IMR-90 (cell line): ENCODE measurements around the gene ATP8B4. TPM values are rescaled to one million over a fixed set of nuclear protein-coding genes. Genes with fewer than 3 reads are reported as not detected.

Experiments used
- ATAC-seq: fragments of 200-7000 bp; cut with Tn5 transposase; 2 replicates; pipeline ENCODE4 v1.9.1; 2020; ENCODE audit warnings: low read depth, mild to moderate bottlenecking, moderate library complexity
- BruUV-seq: library from RNA; stranded (reverse); fragments of 400-500 nt; replicated peaks from 2 replicates; lab custom pipeline; 2021; lab: Mats Ljungman, UMichigan
- CTCF ChIA-PET: fragments of 300-600 bp; formaldehyde crosslinking; extraction: SDS; loops from one replicate; lab custom pipeline; 2021; ENCODE audit warnings: antibody characterized with exemption; lab: Yijun Ruan, JAX
- POLR2A ChIA-PET: fragments of 300-600 bp; sonication (Branson Sonifier 250); formaldehyde crosslinking; loops from one replicate; lab custom pipeline; 2022; ENCODE audit warnings: antibody characterized with exemption; ENCODE audit not compliant: unreplicated experiment; lab: Charles Lee
- DNase-seq: peaks from one replicate; pipeline ENCODE4 v3.0.0; 2013
- H2AFZ ChIP-seq: replicated peaks from 2 replicates; pipeline ENCODE3; 2013; ENCODE audit warnings: low read length, mild to moderate bottlenecking; ENCODE audit not compliant: poor library complexity
- H2AK5ac ChIP-seq: 2 replicates; pipeline ENCODE4 v1.6.1; 2013; ENCODE audit warnings: low read depth, low read length, inconsistent platforms
- H2AK9ac ChIP-seq: replicated peaks from 2 replicates; pipeline ENCODE3; 2013; ENCODE audit warnings: mild to moderate bottlenecking, low read depth, low read length, moderate library complexity; ENCODE audit not compliant: poor library complexity
- H2BK120ac ChIP-seq: 2 replicates; pipeline ENCODE4 v1.6.1; 2013; ENCODE audit warnings: low read depth, low read length, inconsistent platforms
- H2BK15ac ChIP-seq: 3 replicates; pipeline ENCODE4 v1.6.1; 2013; ENCODE audit warnings: low read depth, low read length, inconsistent platforms
- H2BK20ac ChIP-seq: 2 replicates; pipeline ENCODE4 v1.6.1; 2013; ENCODE audit warnings: low read depth, mild to moderate bottlenecking, inconsistent platforms, low read length, moderate library complexity
- H2BK5ac ChIP-seq: 2 replicates; pipeline ENCODE4 v1.6.1; 2013; ENCODE audit warnings: mild to moderate bottlenecking, low read depth, low read length, inconsistent platforms; ENCODE audit not compliant: poor library complexity, severe bottlenecking
- H3K14ac ChIP-seq: replicated peaks from 2 replicates; pipeline ENCODE4 v1.6.1; 2013; ENCODE audit warnings: low read depth, low read length, inconsistent platforms
- H3K18ac ChIP-seq: 2 replicates; pipeline ENCODE4 v1.6.1; 2013; ENCODE audit warnings: low read depth, low read length, control low read depth
- H3K23ac ChIP-seq: 2 replicates; pipeline ENCODE4 v1.6.1; 2013; ENCODE audit warnings: low read depth, low read length, inconsistent platforms
- H3K27ac ChIP-seq: 2 replicates; pipeline ENCODE4 v1.5.1; 2013; ENCODE audit warnings: mild to moderate bottlenecking, control low read depth, low read length; ENCODE audit not compliant: insufficient read depth
- H3K27me3 ChIP-seq: 2 replicates; pipeline ENCODE4 v1.6.1; 2013; ENCODE audit warnings: low read length; ENCODE audit not compliant: control insufficient read depth, insufficient read depth
- H3K36me3 ChIP-seq: 2 replicates; pipeline ENCODE4 v1.6.1; 2013; ENCODE audit warnings: low read length, mixed read lengths; ENCODE audit not compliant: control insufficient read depth, insufficient read depth
- H3K4ac ChIP-seq: 2 replicates; pipeline ENCODE4 v1.6.1; 2013; ENCODE audit warnings: low read depth, low read length, inconsistent platforms
- H3K4me1 ChIP-seq: 2 replicates; pipeline ENCODE4 v1.6.1; 2013; ENCODE audit warnings: low read length, mixed read lengths; ENCODE audit not compliant: control insufficient read depth, insufficient read depth
- H3K4me2 ChIP-seq: 2 replicates; pipeline ENCODE4 v1.6.1; 2013; ENCODE audit warnings: low read depth, mild to moderate bottlenecking, control low read depth, low read length, moderate library complexity
- H3K4me3 ChIP-seq: 2 replicates; pipeline ENCODE4 v1.5.1; 2013; ENCODE audit warnings: low read depth, mild to moderate bottlenecking, control low read depth, low read length, moderate library complexity; ENCODE audit not compliant: insufficient read depth
- H3K56ac ChIP-seq: 2 replicates; pipeline ENCODE4 v1.6.1; 2013; ENCODE audit warnings: low read length, inconsistent platforms; ENCODE audit not compliant: insufficient read depth; ENCODE audit errors: extremely low read depth
- H3K79me1 ChIP-seq, 2 experiments: 2 replicates each; pipeline ENCODE4 v1.6.1; 2013; ENCODE audit warnings: low read length in 2 of 2, inconsistent platforms in 1 of 2, low read depth in 1 of 2
- H3K9ac ChIP-seq: 2 replicates; pipeline ENCODE4 v1.6.1; 2013; ENCODE audit warnings: low read depth, low read length, control low read depth
- H3K9me1 ChIP-seq: 2 replicates; pipeline ENCODE4 v1.6.1; 2013; ENCODE audit warnings: low read length, inconsistent platforms; ENCODE audit not compliant: insufficient read depth
- H3K9me3 ChIP-seq: 2 replicates; pipeline ENCODE4 v1.6.1; 2013; ENCODE audit warnings: low read length; ENCODE audit not compliant: control insufficient read depth, insufficient read depth
- H4K20me1 ChIP-seq: 2 replicates; pipeline ENCODE4 v1.6.1; 2013; ENCODE audit warnings: low read length, inconsistent platforms; ENCODE audit not compliant: insufficient read depth
- H4K5ac ChIP-seq: 2 replicates; pipeline ENCODE4 v1.6.1; 2013; ENCODE audit warnings: mild to moderate bottlenecking, low read depth, low read length, control low read depth
- H4K8ac ChIP-seq, 2 experiments: 2 replicates each; pipeline ENCODE4 v1.6.1; 2013; ENCODE audit warnings: low read depth in 2 of 2, low read length in 2 of 2, control low read depth in 1 of 2, inconsistent platforms in 1 of 2
- H4K91ac ChIP-seq: 2 replicates; pipeline ENCODE4 v1.6.1; 2013; ENCODE audit warnings: low read depth, low read length, inconsistent platforms; ENCODE audit not compliant: insufficient read depth
- BHLHE40 ChIP-seq: fragments of 150-350 bp; IDR thresholded peaks from 2 replicates; pipeline ENCODE4 v1.6.1; 2016; ENCODE audit warnings: mild to moderate bottlenecking, low read depth, low read length
- CEBPB ChIP-seq: IDR thresholded peaks from 2 replicates; pipeline ENCODE4 v1.6.1; 2012; ENCODE audit warnings: low read depth, low read length, improper control_type of control experiment
- CHD1 ChIP-seq: IDR thresholded peaks from 2 replicates; pipeline ENCODE4 v1.6.1; 2012; ENCODE audit warnings: low read depth, low read length, improper control_type of control experiment
- CTCF ChIP-seq: conservative IDR thresholded peaks from 2 replicates; pipeline ENCODE4 v1.5.1; 2012; ENCODE audit warnings: mild to moderate bottlenecking, low read depth, low read length, improper control_type of control experiment
- ELK1 ChIP-seq: fragments of 150-350 bp; IDR thresholded peaks from 2 replicates; pipeline ENCODE4 v1.6.1; 2016; ENCODE audit warnings: low read depth, mild to moderate bottlenecking, low read length, moderate library complexity, borderline replicate concordance
- FOS ChIP-seq: fragments of 150-350 bp; IDR thresholded peaks from 2 replicates; pipeline ENCODE4 v1.6.1; 2016; ENCODE audit warnings: low read depth, low read length
- MAFK ChIP-seq: IDR thresholded peaks from 2 replicates; pipeline ENCODE4 v1.6.1; 2012; ENCODE audit warnings: low read depth, low read length, improper control_type of control experiment
- MAZ ChIP-seq: IDR thresholded peaks from 2 replicates; pipeline ENCODE4 v1.6.1; 2012; ENCODE audit warnings: low read depth, mild to moderate bottlenecking, low read length, improper control_type of control experiment, moderate library complexity, borderline replicate concordance
- MXI1 ChIP-seq: IDR thresholded peaks from 2 replicates; pipeline ENCODE4 v1.6.1; 2012; ENCODE audit warnings: low read depth, mild to moderate bottlenecking, low read length, moderate library complexity, borderline replicate concordance
- NFE2L2 ChIP-seq: fragments of 150-350 bp; IDR thresholded peaks from 2 replicates; pipeline ENCODE4 v1.6.1; 2016; ENCODE audit warnings: low read depth, mild to moderate bottlenecking, low read length
- POLR2A ChIP-seq: IDR thresholded peaks from 2 replicates; pipeline ENCODE4 v1.6.1; 2012; ENCODE audit warnings: mild to moderate bottlenecking, low read depth, low read length
- RAD21 ChIP-seq: IDR thresholded peaks from 2 replicates; pipeline ENCODE4 v1.6.1; 2012; ENCODE audit warnings: low read length, improper control_type of control experiment
- RCOR1 ChIP-seq: IDR thresholded peaks from 2 replicates; pipeline ENCODE4 v1.6.1; 2012; ENCODE audit warnings: mild to moderate bottlenecking, low read length, improper control_type of control experiment; ENCODE audit not compliant: insufficient replicate concordance
- RFX5 ChIP-seq: IDR thresholded peaks from 2 replicates; pipeline ENCODE4 v1.8.0; 2012; ENCODE audit warnings: low read depth, mild to moderate bottlenecking, low read length, moderate library complexity
- SMC3 ChIP-seq: fragments of 150-350 bp; IDR thresholded peaks from 2 replicates; pipeline ENCODE4 v1.6.1; 2016; ENCODE audit warnings: low read depth, mild to moderate bottlenecking, antibody characterized with exemption, low read length, moderate library complexity
- USF2 ChIP-seq: fragments of 150-350 bp; IDR thresholded peaks from 2 replicates; pipeline ENCODE4 v1.6.1; 2017; ENCODE audit warnings: mild to moderate bottlenecking, antibody characterized with exemption, low read length, low read depth
- WGBS, 2 experiments: methylation state at CpG; one replicate each; pipeline versions ENCODE4 v1.1.5 to v1.1.7; 2013; ENCODE audit warnings: missing lambda C conversion rate in 2 of 2; ENCODE audit not compliant: insufficient read length in 1 of 2; ENCODE audit errors: extremely low coverage in 2 of 2; 5-methylcytosine and 5-hydroxymethylcytosine counted together
- dilution Hi-C: fragments of 300-500 bp; cut with HindIII; formaldehyde crosslinking; loops from one replicate; pipeline ENCODE4 v1.14.3; 2018; ENCODE audit warnings: low sequenced_read_pairs; ENCODE audit not compliant: unreplicated experiment
- in situ Hi-C: fragments of 300-500 bp; cut with MboI; formaldehyde crosslinking; loops from 3 replicates; pipeline ENCODE4 v1.14.3; 2019; ENCODE audit warnings: low sequenced_read_pairs, inconsistent platforms, mixed read lengths
- intact Hi-C: fragments of 100-400 bp; cut with micrococcal nuclease; formaldehyde crosslinking; loops from 2 replicates; pipeline ENCODE4 v1.10.0; 2022
- polyA plus RNA-seq, 3 experiments: library from polyadenylated mRNA; depleted of rRNA; stranded (reverse); fragments of >200 nt; gene quantifications; 2 replicates each; pipeline ENCODE4 v1.2.3, GENCODE V29; 2012; ENCODE audit warnings: low replicate concordance in 1 of 3
- total RNA-seq: library from RNA; depleted of rRNA; stranded (reverse); fragments of >200 nt; gene quantifications from 2 replicates; pipeline ENCODE4 v1.2.3, GENCODE V29; 2012

The ATP8B4 gene
- total and polyA plus RNA-seq, 2 of the 4 experiments (the other 2 are of a cell fraction), result 0.12 to 0.54 TPM

- Histone ChIP-seq H2BK5ac (peak overlapping the region; percentile 71), H4K8ac (peak overlapping the region; percentile 26 to 65), H3K4me1 (peaks cover 23% of the 10 kb centered on the region), H3K14ac (0 out of 2 replicates have a peak overlapping the region, but pooled peaks have one; percentile 33), H2BK15ac (peak overlapping the region; percentile 67; the same call in 2 of the 3 replicates), H3K79me1 (no peaks in the 10 kb centered on the region), H4K91ac (peak overlapping the region; percentile 81; the same call in 1 of the 2 replicates), H3K18ac (peak overlapping the region; percentile 99), H3K56ac (no peak overlapping the region), H3K9ac (no peak overlapping the region), H3K27me3 (no peaks in the 10 kb centered on the region), H2BK120ac (peak overlapping the region; percentile 6; the same call in 1 of the 2 replicates), H3K4me2 (no peak overlapping the region), H2BK20ac (peak overlapping the region; percentile 73; the same call in 1 of the 2 replicates), H4K20me1 (no peaks in the 10 kb centered on the region), H3K9me3 (no peaks in the 10 kb centered on the region), H3K36me3 (no peaks in the 10 kb centered on the region), H4K5ac (peak overlapping the region; percentile 99), H3K9me1 (no peaks in the 10 kb centered on the region), H2AK9ac (no peak overlapping the region), H3K4ac (peak overlapping the region; percentile 19; the same call in 1 of the 2 replicates), H2AK5ac (peak overlapping the region; percentile 91; the same call in 1 of the 2 replicates), H2AFZ (no peak overlapping the region), H3K27ac (peak overlapping the region; percentile 55), H3K4me3 (no peak overlapping the region), H3K23ac (no peak overlapping the region)
- ChIA-PET CTCF (no interaction called here), POLR2A (no interaction called here)
- intact Hi-C loops (loop anchor here (10.0 kb wide), 1 partner anchor 618 kb away; no protein-coding TSS in a partner anchor), in situ Hi-C loops (no loop called here), dilution Hi-C loops (no loop called here)
- ATAC-seq (no peak), DNase-seq (no peak)
- TF ChIP-seq POLR2A (no peak), MAZ (no peak), MXI1 (no peak), USF2 (no peak), CTCF (no peak), SMC3 (no peak), NFE2L2 (no peak), BHLHE40 (no peak), CHD1 (no peak), CEBPB (no peak), RAD21 (no peak), RFX5 (no peak), ELK1 (no peak), RCOR1 (no peak), FOS (no peak), MAFK (no peak)
- 75% methylated on average over 2 of the region's 2 CpGs; no CpG with 5 or more reads in 1 of the 2 experiments for WGBS, 2 experiments
- BruUV-seq, result no TSS peak
Measured at GRCh38 chr15:49852756-49853155, 266.3 kb downstream of the ATP8B4 start.
